Esophagus squamous epithelium (tissue), 5 donors: ENCODE data around the gene MT1HL1. TPM values are rescaled to one million over a fixed set of nuclear protein-coding genes. Genes with fewer than 3 reads are reported as not detected.

Experiments used
- DNase-seq: peaks from one replicate; lab custom pipeline; 2025; lab: John Stamatoyannopoulos, UW
- H3K27ac ChIP-seq, 4 donors: fragments of 200-600 bp; sonication (generic); one replicate each; pipeline ENCODE4 v1.5.1; 2016 to 2019; ENCODE audit warnings: mild to moderate bottlenecking in 1 of 4
- H3K27me3 ChIP-seq, 4 donors: fragments of 200-600 bp; sonication (generic); 1 replicate in 3 of 4; 2 replicates in 1 of 4; pipeline versions ENCODE4 v1.5.1 to v1.6.0; 2017 to 2021; ENCODE audit warnings: antibody characterized with exemption in 1 of 4
- H3K36me3 ChIP-seq, 3 donors: fragments of 200-600 bp; sonication (generic); one replicate each; pipeline ENCODE4 v1.5.1; 2016 to 2019
- H3K4me1 ChIP-seq, 3 donors: fragments of 200-600 bp; sonication (generic); one replicate each; pipeline ENCODE4 v1.5.1; 2017 to 2019
- H3K4me3 ChIP-seq, 4 donors: fragments of 200-600 bp; sonication (generic); 1 replicate in 3 of 4; 2 replicates in 1 of 4; pipeline ENCODE4 v1.5.1; 2016 to 2019; ENCODE audit warnings: mild to moderate bottlenecking in 2 of 4, moderate library complexity in 1 of 4
- H3K9me3 ChIP-seq, 3 donors: fragments of 200-600 bp; sonication (generic); one replicate each; pipeline ENCODE4 v1.5.1; 2016 to 2019
- CTCF ChIP-seq, 6 experiments: fragments of 450-650 bp in 4 of 6; fragments of 200-600 bp in 2 of 6; sonication (generic) in 2 of 6; IDR thresholded peaks; one replicate each; pipeline ENCODE4 v1.5.1; 2016 to 2019; ENCODE audit warnings: antibody characterized with exemption in 6 of 6, mild to moderate bottlenecking in 4 of 6, moderate library complexity in 4 of 6
- POLR2A ChIP-seq, 4 donors: fragments of 450-650 bp; IDR thresholded peaks; one replicate each; pipeline ENCODE4 v1.6.1; 2017; ENCODE audit warnings: antibody characterized with exemption in 4 of 4, mild to moderate bottlenecking in 4 of 4, moderate library complexity in 3 of 4
- WGBS, 2 donors: methylation state at CpG; one replicate each; pipeline ENCODE4 v1.1.5; 2018; 5-methylcytosine and 5-hydroxymethylcytosine counted together
- intact Hi-C: fragments of 100-400 bp; cut with DNase I; formaldehyde crosslinking; loops from one replicate; pipeline ENCODE4 v1.15.0; 2022
- total RNA-seq, 4 donors: library from RNA; depleted of rRNA; stranded (reverse); fragments of >200 nt; gene quantifications; one replicate each; pipeline ENCODE4 v1.1.0, GENCODE V29; 2016
- donor health status: DM: yes; HTN: yes; CAD: no.

The MT1HL1 gene
- total RNA-seq, 4 donors from 2014 or later = not detected

- DNase-seq = no peak
- Histone ChIP-seq H3K9me3 (no peaks in the 10 kb centered on the region), H3K27me3 (peaks cover 0 to 67% (median 4%) of the 10 kb centered on the region in 4 donors), H3K36me3 (no peaks in the 10 kb centered on the region), H3K4me1 (peaks cover 3 to 25% (median 3%) of the 10 kb centered on the region in 3 donors), H3K4me3 (peak overlapping the region; percentile 33 to 68 (median 46)), H3K27ac (peak overlapping the region in 1 of 4 donors; percentile 75)
- 15 to 25% methylated on average over 7 of the region's 7 CpGs for WGBS, 2 donors
- intact Hi-C loops = no loop called here
- no peak for TF ChIP-seq POLR2A (IDR thresholded peaks at IDR 0.05)
- TF ChIP-seq CTCF (IDR thresholded peaks at IDR 0.05) = no peak
Observed at GRCh38 chr1:237041461-237041794, 37.2 kb upstream of the MT1HL1 start.

- DNase-seq = no peak
- H3K4me3 ChIP-seq = no peak overlapping the region
- intact Hi-C loops = no loop called here
- 67 to 73% methylated on average over 10 of the region's 10 CpGs for WGBS, 2 donors
- no peak overlapping the region for H3K27ac ChIP-seq
- no peaks in the 10 kb centered on the region for H3K9me3 ChIP-seq
- peaks cover 3 to 25% (median 3%) of the 10 kb centered on the region in 3 donors for H3K4me1 ChIP-seq
- TF ChIP-seq POLR2A (IDR thresholded peaks at IDR 0.05) = no peak
- no peak for TF ChIP-seq CTCF (IDR thresholded peaks at IDR 0.05)
- no peaks in the 10 kb centered on the region for H3K36me3 ChIP-seq
- H3K27me3 ChIP-seq = peaks cover 0 to 61% (median 4%) of the 10 kb centered on the region in 4 donors
Observed at GRCh38 chr1:237040823-237041222, 36.6 kb upstream of the MT1HL1 start.

GRCh38 chr1:237038211-237038610 is 34.0 kb upstream of the MT1HL1 start:
- H3K27me3 ChIP-seq = peaks cover 0 to 39% (median 2%) of the 10 kb centered on the region in 4 donors
- H3K36me3 ChIP-seq = no peaks in the 10 kb centered on the region
- no peak overlapping the region for H3K27ac ChIP-seq
- peaks cover 2 to 18% (median 3%) of the 10 kb centered on the region in 3 donors for H3K4me1 ChIP-seq
- intact Hi-C loops = no loop called here
- H3K4me3 ChIP-seq = no peak overlapping the region
- TF ChIP-seq CTCF (IDR thresholded peaks at IDR 0.05) (no peak), POLR2A (IDR thresholded peaks at IDR 0.05) (no peak)
- no peaks in the 10 kb centered on the region for H3K9me3 ChIP-seq
- no peak for DNase-seq
- WGBS, 2 donors = 76 to 82% methylated on average over 6 of the region's 6 CpGs

GRCh38 chr1:237035759-237036158 is 31.5 kb upstream of the MT1HL1 start:
- Histone ChIP-seq H3K4me1 (peaks cover 0 to 5% (median 0%) of the 10 kb centered on the region in 3 donors), H3K27me3 (peaks cover 0 to 14% (median 0%) of the 10 kb centered on the region in 4 donors), H3K36me3 (no peaks in the 10 kb centered on the region), H3K27ac (no peak overlapping the region), H3K9me3 (no peaks in the 10 kb centered on the region), H3K4me3 (no peak overlapping the region)
- DNase-seq = no peak
- TF ChIP-seq CTCF (IDR thresholded peaks at IDR 0.05) = no peak
- TF ChIP-seq POLR2A (IDR thresholded peaks at IDR 0.05) = no peak
- WGBS, 2 donors = 83 to 92% methylated on average over 1 of the region's 1 CpG
- intact Hi-C loops = no loop called here

GRCh38 chr1:237033804-237034203 is 29.6 kb upstream of the MT1HL1 start:
- Histone ChIP-seq H3K9me3 (no peaks in the 10 kb centered on the region), H3K4me1 (peaks cover 0 to 5% (median 0%) of the 10 kb centered on the region in 3 donors), H3K36me3 (no peaks in the 10 kb centered on the region), H3K27me3 (no peaks in the 10 kb centered on the region), H3K27ac (no peak overlapping the region), H3K4me3 (no peak overlapping the region)
- TF ChIP-seq POLR2A (IDR thresholded peaks at IDR 0.05) (no peak), CTCF (IDR thresholded peaks at IDR 0.05) (no peak)
- WGBS, 2 donors = 54 to 72% methylated on average over 4 of the region's 4 CpGs
- no peak for DNase-seq
- intact Hi-C loops = no loop called here
